OCI-LY3 (cell line): ENCODE results near the gene MRE11.

ENCODE experiments used
- EZH2phosphoT487 ChIP-seq: fragments of 200-600 bp; shearing (Covaris generic); IDR thresholded peaks from 2 replicates; pipeline ENCODE4 v1.6.1; 2018; ENCODE audit warnings: antibody characterized with exemption, mixed run types, low read depth
- TF ChIP-seq, protein P1 (sequence below): fragments of 200-600, 300-600 bp; sonication (generic); IDR thresholded peaks from 2 replicates; pipeline ENCODE4 v1.5.1; 2014; ENCODE audit warnings: antibody characterized with exemption, low read length, low read depth

DNA sequence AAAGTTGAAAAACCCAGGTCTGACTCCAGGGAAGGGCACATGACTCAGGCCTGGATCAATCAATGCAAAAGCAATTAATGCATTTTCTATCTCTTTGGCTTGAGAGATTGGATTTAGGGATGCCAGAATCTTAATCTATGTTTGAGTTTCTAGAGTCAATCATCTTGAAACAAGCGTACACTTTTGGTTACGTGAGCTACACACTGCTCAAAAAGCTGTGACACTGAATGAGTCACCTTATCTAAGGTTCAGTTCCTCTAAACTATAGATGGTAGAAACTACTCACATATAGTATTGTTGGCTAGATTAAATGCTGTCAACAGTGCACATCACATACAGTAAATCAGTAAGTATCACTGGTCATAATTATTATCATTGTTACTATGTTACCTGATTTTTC, 24.2 kb downstream of the MRE11 start:
- TF ChIP-seq, protein P1, sequence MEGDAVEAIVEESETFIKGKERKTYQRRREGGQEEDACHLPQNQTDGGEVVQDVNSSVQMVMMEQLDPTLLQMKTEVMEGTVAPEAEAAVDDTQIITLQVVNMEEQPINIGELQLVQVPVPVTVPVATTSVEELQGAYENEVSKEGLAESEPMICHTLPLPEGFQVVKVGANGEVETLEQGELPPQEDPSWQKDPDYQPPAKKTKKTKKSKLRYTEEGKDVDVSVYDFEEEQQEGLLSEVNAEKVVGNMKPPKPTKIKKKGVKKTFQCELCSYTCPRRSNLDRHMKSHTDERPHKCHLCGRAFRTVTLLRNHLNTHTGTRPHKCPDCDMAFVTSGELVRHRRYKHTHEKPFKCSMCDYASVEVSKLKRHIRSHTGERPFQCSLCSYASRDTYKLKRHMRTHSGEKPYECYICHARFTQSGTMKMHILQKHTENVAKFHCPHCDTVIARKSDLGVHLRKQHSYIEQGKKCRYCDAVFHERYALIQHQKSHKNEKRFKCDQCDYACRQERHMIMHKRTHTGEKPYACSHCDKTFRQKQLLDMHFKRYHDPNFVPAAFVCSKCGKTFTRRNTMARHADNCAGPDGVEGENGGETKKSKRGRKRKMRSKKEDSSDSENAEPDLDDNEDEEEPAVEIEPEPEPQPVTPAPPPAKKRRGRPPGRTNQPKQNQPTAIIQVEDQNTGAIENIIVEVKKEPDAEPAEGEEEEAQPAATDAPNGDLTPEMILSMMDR = 0 out of 2 replicates have a peak, but pooled peaks have one; percentile 3
- TF ChIP-seq EZH2phosphoT487 = no peak
